ENCODE data around the gene HMG20A.

Gene HMG20A

GRCh38 chr15:77503764-77504163 lies 83.1 kb downstream of the HMG20A start:
- DNase-seq = no peak

GRCh38 chr15:77504306-77504705 lies 83.6 kb downstream of the HMG20A start:
- DNase-seq = no peak

GRCh38 chr15:77504871-77505270 lies 84.2 kb downstream of the HMG20A start:
- DNase-seq = no peak

- DNase-seq = no peak
Observed at GRCh38 chr15:77505556-77505955, 84.9 kb downstream of the HMG20A start.

GRCh38 chr15:77506311-77507142 lies 85.8 kb downstream of the HMG20A start:
- no peak for DNase-seq

- peak in 1 of 2 experiments; percentile 18 for DNase-seq
Observed at GRCh38 chr15:77507143-77507897, 86.6 kb downstream of the HMG20A start.

GRCh38 chr15:77507911-77508310 lies 87.2 kb downstream of the HMG20A start:
- peak in 1 of 2 experiments; percentile 1 for DNase-seq

GRCh38 chr15:77508541-77509243 lies 88.0 kb downstream of the HMG20A start:
- DNase-seq = peak; percentile 10 to 19

- no peak for DNase-seq
Observed at GRCh38 chr15:77510066-77511057, 89.7 kb downstream of the HMG20A start.

GRCh38 chr15:77511869-77512268 lies 91.2 kb downstream of the HMG20A start:
- DNase-seq = no peak

- no peak for DNase-seq
Observed at GRCh38 chr15:77513226-77513625, 92.5 kb downstream of the HMG20A start.

GRCh38 chr15:77514641-77515402 lies 94.1 kb downstream of the HMG20A start:
- no peak for DNase-seq

GRCh38 chr15:77515613-77516012 lies 94.9 kb downstream of the HMG20A start:
- DNase-seq = no peak

GRCh38 chr15:77516076-77516475 lies 95.4 kb downstream of the HMG20A start:
- no peak for DNase-seq

- no peak for DNase-seq
Observed at GRCh38 chr15:77516786-77517185, 96.1 kb downstream of the HMG20A start.

GRCh38 chr15:77517579-77517978 lies 96.9 kb downstream of the HMG20A start:
- DNase-seq = no peak

GRCh38 chr15:77518458-77518857 lies 97.8 kb downstream of the HMG20A start:
- no peak for DNase-seq

GRCh38 chr15:77519540-77519939 lies 98.9 kb downstream of the HMG20A start:
- no peak for DNase-seq

GRCh38 chr15:77521206-77521605 lies 100.5 kb downstream of the HMG20A start:
- no peak for DNase-seq

GRCh38 chr15:77525400-77525811 lies 104.7 kb downstream of the HMG20A start:
- DNase-seq = no peak

GRCh38 chr15:77525907-77526594 lies 105.4 kb downstream of the HMG20A start:
- DNase-seq = no peak
